Fibroblast of the aortic adventitia (primary cell): ENCODE results near the gene MICU1. TPM values are rescaled to one million over a fixed set of nuclear protein-coding genes. Genes with fewer than 3 reads are reported as not detected.

Experiments
- DNase-seq: peaks from one replicate; pipeline ENCODE4 v3.0.0-alpha.2; 2010; ENCODE audit warnings: low read depth
- H3K4me3 ChIP-seq: 2 replicates; pipeline ENCODE4 v1.5.1; 2011; ENCODE audit warnings: low read depth, mild to moderate bottlenecking, control low read depth, low read length, moderate library complexity
- total RNA-seq: library from RNA; depleted of rRNA; stranded (reverse); fragments of >200 nt; gene quantifications from 2 replicates; pipeline ENCODE4 v1.2.3, GENCODE V29; 2012; ENCODE audit warnings: low replicate concordance
- TF ChIP-seq, protein P1 (sequence below): IDR thresholded peaks from 2 replicates; pipeline ENCODE4 v1.5.1; 2011; ENCODE audit warnings: mild to moderate bottlenecking, low read length, control low read depth, inconsistent platforms; ENCODE audit not compliant: insufficient read depth

MICU1 gene
- total RNA-seq, 1 donor, result 58.3 TPM

DNA sequence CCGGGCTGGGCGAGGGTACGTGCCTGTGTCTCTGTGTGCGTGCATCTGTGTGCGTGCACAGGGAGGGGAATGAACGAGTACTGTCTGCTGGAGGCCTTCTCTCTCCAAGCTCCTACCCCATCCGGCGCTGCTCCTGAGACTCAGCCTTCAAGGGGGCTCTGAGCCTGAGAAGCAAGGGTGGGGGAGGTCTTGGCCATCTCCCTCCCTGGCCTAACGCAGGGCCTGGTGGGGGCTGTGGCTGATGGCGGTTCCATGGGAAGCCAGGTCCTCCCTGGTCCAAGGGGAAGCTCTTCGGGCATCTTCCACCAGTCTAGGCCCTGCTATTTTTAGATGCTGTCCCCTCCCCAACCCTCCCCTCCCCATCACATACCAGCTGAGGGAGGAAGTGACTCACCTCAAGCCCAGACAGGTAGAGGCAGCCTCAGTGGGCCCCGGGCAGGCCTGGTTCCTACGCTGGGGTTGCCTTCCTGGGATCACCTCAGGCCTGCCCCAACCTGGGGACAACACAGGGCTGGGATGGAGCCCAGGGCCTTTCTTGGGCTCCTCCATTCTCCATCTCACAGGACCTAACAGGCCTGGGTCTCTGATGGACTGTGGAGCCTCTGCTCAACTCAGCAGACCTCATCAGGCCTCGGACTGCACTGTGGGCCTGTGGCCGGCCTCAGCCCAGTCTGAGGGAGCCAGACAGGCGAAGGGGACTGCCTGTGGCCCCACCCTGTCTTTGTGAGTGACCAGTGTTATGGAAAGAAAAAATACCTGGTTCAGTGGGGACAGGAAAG, 303.4 kb downstream of the MICU1 start:
- TF ChIP-seq, protein P1, sequence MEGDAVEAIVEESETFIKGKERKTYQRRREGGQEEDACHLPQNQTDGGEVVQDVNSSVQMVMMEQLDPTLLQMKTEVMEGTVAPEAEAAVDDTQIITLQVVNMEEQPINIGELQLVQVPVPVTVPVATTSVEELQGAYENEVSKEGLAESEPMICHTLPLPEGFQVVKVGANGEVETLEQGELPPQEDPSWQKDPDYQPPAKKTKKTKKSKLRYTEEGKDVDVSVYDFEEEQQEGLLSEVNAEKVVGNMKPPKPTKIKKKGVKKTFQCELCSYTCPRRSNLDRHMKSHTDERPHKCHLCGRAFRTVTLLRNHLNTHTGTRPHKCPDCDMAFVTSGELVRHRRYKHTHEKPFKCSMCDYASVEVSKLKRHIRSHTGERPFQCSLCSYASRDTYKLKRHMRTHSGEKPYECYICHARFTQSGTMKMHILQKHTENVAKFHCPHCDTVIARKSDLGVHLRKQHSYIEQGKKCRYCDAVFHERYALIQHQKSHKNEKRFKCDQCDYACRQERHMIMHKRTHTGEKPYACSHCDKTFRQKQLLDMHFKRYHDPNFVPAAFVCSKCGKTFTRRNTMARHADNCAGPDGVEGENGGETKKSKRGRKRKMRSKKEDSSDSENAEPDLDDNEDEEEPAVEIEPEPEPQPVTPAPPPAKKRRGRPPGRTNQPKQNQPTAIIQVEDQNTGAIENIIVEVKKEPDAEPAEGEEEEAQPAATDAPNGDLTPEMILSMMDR, result no peak
- no peak for DNase-seq
- no peak overlapping the region for H3K4me3 ChIP-seq

DNA sequence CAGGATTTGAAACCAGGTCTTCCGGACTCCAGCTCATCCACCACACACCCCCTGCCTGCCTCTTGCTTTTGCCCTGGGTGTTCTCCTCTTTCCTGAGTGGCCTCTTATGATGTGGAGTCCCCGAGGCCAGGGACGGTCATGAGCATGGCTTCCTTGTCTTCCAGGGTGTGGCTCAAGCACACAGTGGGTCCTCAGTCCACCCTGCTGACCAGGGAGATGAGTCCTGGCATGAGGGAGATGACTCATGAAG, 303.9 kb downstream of the MICU1 start:
- TF ChIP-seq, protein P1, result no peak
- DNase-seq, result no peak
- no peak overlapping the region for H3K4me3 ChIP-seq

DNA sequence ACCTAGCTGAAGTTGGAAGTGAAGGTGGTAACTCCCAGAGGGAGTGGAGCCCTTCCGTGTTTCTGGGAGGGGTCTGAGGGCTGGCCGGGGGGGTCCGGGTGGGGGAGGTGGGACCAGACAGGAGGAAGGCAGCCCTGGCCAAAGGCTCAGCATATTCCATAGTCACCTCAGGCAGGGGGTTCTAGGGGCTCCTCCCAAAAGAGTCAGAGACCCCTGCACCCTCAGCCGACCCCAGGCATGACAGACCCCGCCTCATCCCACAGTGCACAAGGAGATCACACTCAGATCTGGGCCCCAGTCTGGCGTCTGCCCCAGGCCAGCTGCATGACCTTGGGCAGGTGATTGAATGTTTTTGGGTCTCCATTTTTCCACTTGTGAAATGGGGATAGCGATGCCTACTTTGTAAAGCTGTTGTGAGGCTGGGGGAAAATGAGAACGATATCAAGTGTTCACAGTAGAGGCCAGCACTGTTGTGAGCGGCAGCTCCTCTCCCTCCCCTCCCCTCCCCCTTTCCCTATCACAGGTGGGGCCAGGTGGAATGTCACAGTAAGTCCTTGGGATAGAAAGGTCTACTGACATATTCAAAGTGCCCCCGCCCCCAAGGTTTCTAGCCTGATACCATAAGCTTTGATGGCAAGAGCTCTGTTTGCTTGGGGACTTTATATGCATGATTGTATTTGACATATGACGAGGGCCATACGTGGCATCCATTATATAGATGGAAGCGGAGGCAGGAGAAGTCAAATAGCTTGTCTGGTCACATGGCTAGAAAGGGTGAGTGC, 304.4 kb downstream of the MICU1 start:
- TF ChIP-seq, protein P1, result no peak
- DNase-seq, result no peak
- peak overlapping the region; percentile 31 for H3K4me3 ChIP-seq

DNA sequence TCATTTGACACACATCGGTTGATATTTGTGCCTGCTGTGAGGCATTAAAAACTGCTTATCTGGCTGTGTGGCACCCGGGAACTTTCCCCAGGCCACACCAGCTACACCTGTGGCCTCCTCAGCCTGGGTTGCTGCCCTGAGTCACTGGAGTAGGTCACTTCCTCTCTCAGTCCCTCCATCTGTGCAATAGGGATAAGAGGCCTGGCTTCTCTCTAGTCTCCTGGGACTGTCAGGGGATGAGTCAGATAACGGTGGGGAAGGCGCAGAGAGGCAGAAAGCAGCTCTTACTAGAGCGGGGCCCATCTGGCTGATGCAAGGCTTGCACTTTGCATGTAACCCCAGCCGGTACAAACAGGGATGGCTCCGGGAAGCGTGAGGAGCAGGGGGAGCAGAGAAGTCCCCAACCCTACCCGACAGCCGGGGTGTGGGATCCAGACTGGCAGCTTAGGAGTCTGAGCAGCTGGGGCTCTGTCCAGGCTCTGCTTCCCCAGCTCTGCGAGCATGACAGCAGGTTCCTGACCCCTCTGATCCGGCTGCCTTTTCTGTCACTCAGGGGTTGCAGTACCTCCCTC, 305.1 kb downstream of the MICU1 start:
- peak; percentile 100 for DNase-seq
- TF ChIP-seq, protein P1, result no peak
- H3K4me3 ChIP-seq, result peak overlapping the region; percentile 31

DNA sequence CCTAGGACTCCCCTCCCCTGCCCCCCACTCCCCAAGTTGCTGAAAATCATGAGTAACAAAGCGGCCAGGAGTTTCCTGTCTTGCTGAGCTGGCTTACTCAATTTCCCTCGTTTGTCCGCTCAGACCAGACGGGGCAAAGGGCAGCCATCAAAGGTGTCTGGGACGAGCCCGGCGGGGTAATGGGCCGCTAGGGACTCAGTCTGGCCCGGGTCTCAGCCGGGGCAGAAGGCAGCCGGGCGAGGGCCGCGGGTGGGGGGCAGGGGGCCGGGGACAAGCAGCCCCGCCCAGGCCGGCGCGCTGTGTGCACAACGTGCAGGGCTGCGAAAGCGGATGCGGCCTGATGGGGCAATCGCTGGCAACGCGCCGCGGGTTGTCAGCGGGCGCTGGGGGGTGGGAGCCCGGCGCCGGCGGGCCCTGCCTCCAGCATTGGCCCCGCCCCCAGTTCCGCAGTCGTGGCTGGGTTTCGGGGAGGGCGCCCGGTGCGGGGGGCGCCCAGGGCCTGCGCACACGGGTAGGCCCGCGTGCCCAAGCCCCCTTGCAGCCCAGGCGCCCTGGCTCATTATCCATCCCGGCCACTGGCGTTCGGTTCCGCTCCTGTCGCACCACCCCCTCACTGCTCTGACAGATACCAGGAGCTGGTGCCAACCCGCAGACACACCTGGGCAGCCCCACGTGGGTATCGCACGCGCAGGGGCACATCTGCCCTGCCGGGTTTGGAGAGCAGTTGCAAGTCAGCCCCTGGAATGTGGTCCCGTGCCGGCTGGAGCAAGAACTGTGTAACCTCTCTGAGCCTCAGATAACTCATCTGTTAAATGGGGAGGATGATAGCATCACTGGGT, 306.2 kb downstream of the MICU1 start:
- TF ChIP-seq, protein P1, result no peak
- peak overlapping the region; percentile 37 for H3K4me3 ChIP-seq
- DNase-seq, result peak; percentile 92

DNA sequence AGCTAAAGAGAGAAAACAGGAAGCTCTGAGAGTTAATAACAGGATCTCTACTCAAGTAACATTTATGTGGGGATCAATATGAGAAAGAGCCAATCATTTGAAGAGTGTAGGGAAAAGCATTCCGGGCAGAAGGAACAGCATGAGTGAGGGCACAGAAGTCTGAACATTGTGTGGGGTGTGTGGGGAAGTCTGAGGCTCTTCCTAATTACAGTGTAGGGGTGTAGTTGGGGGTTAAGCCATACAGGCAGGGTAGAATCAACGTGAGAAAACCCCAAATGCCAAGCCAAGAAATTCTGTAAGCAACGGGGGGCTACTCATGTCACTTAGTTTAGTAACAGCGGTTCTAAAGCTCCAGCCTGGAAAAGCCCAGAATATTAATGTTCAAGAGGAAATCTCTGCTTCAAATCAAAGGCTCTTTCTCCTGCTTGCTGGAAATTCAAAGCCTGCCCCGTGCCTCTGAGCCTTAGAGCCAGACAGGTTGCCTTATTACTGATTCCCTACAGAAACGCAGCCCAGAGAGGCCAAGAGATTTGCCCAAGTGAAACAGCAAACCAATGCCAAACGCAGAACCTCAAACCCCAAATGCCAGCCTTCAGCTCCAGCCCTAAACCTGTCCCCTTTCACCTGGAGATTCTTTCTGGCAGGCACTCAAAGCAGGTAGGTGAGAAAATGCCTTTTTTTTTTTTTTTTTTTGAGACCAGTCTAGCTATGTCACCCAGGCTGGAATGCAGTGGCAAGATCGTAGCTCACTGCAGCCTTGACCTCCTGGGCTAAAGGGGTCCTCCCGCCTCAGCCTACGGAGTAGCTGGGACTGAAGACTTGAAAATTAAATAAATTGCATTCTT, 307.2 kb downstream of the MICU1 start:
- no peak for DNase-seq
- H3K4me3 ChIP-seq, result no peak overlapping the region
- TF ChIP-seq, protein P1, result no peak
